Keratinocyte (primary cell): ENCODE results near the gene ITPK1. TPM values are rescaled to one million over a fixed set of nuclear protein-coding genes. Genes with fewer than 3 reads are reported as not detected.

ENCODE experiments used
- DNase-seq: peaks from one replicate; pipeline ENCODE4 v3.0.0-alpha.2; 2011; ENCODE audit warnings: low read depth, missing footprints, low spot score
- FAIRE-seq: peaks from 2 replicates; lab custom pipeline; 2011; peaks lifted over from hg19 to GRCh38; lab: Jason Lieb, UNC
- H2AFZ ChIP-seq: 2 replicates; pipeline ENCODE4 v1.6.0; 2012; ENCODE audit warnings: low read length, control low read depth, inconsistent platforms; ENCODE audit not compliant: control insufficient read depth
- H3K27ac ChIP-seq: 2 replicates; pipeline ENCODE4 v1.5.1; 2011; ENCODE audit warnings: low read length; ENCODE audit not compliant: control insufficient read depth, insufficient read depth
- H3K27me3 ChIP-seq: 3 replicates; pipeline ENCODE4 v1.6.0; 2011; ENCODE audit warnings: low read length; ENCODE audit not compliant: control insufficient read depth, insufficient read depth; ENCODE audit errors: extremely low read depth
- H3K36me3 ChIP-seq, 2 experiments: 2 replicates in 1 of 2; 3 replicates in 1 of 2; pipeline ENCODE4 v1.5.1; 2011; ENCODE audit warnings: low read length in 2 of 2, mild to moderate bottlenecking in 1 of 2; ENCODE audit not compliant: control insufficient read depth in 2 of 2, insufficient read depth in 2 of 2; ENCODE audit errors: extremely low read depth in 1 of 2
- H3K4me1 ChIP-seq: 3 replicates; pipeline ENCODE4 v1.5.1; 2011; ENCODE audit warnings: low read length; ENCODE audit not compliant: control insufficient read depth, insufficient read depth; ENCODE audit errors: extremely low read depth
- H3K4me2 ChIP-seq: 3 replicates; pipeline ENCODE4 v1.6.0; 2011; ENCODE audit warnings: low read depth, low read length; ENCODE audit not compliant: control insufficient read depth, insufficient read depth; ENCODE audit errors: extremely low read depth
- H3K4me3 ChIP-seq, 3 experiments: fragments of 200-600 bp in 1 of 3; sonication (generic) in 1 of 3; 2 replicates in 2 of 3; 3 replicates in 1 of 3; pipeline ENCODE4 v1.5.1; 2011 to 2016; ENCODE audit warnings: low read length in 3 of 3, mild to moderate bottlenecking in 3 of 3, control low read depth in 2 of 3, inconsistent platforms in 1 of 3, low read depth in 1 of 3, mixed read lengths in 1 of 3, mixed run types in 1 of 3, moderate library complexity in 1 of 3; ENCODE audit not compliant: control insufficient read depth in 2 of 3, insufficient read depth in 2 of 3; ENCODE audit errors: extremely low read depth in 1 of 3
- H3K79me2 ChIP-seq: 2 replicates; pipeline ENCODE4 v1.6.0; 2012; ENCODE audit warnings: low read length; ENCODE audit not compliant: control insufficient read depth, insufficient read depth
- H3K9ac ChIP-seq: 3 replicates; pipeline ENCODE4 v1.6.0; 2011; ENCODE audit warnings: low read length; ENCODE audit not compliant: control insufficient read depth, insufficient read depth; ENCODE audit errors: extremely low read depth
- H3K9me1 ChIP-seq: 3 replicates; pipeline ENCODE4 v1.6.0; 2011; ENCODE audit warnings: low read length; ENCODE audit not compliant: control insufficient read depth, insufficient read depth; ENCODE audit errors: extremely low read depth
- H3K9me3 ChIP-seq: 2 replicates; pipeline ENCODE4 v1.5.1; 2012; ENCODE audit warnings: low read depth, low read length; ENCODE audit not compliant: control insufficient read depth
- H4K20me1 ChIP-seq: 3 replicates; pipeline ENCODE4 v1.6.0; 2011; ENCODE audit warnings: low read length; ENCODE audit not compliant: control insufficient read depth, insufficient read depth; ENCODE audit errors: extremely low read depth
- EZH2 ChIP-seq: IDR thresholded peaks from one replicate; pipeline ENCODE4 v1.6.1; 2012; ENCODE audit warnings: inconsistent platforms, mild to moderate bottlenecking, low read length, moderate library complexity
- dilution Hi-C: fragments of 300-500 bp; cut with MboI; formaldehyde crosslinking; loops from one replicate; pipeline ENCODE4 v1.7.0; 2020; ENCODE audit warnings: low sequenced_read_pairs; ENCODE audit not compliant: extremely low pct_ligation_motif_present
- polyA plus RNA-seq, 5 experiments: library from polyadenylated mRNA; depleted of rRNA in 3 of 5; stranded (reverse) in 3 of 5; stranded (forward) in 1 of 5; unstranded in 1 of 5; fragments of >200 nt; gene quantifications; 1 replicate in 1 of 5; 2 replicates in 3 of 5; 3 replicates in 1 of 5; pipeline versions ENCODE4 v1.2.1 to v1.2.3, GENCODE V29; 2011 to 2012; ENCODE audit warnings: missing spikeins in 2 of 5, low read depth in 1 of 5, low replicate concordance in 1 of 5
- TF ChIP-seq, protein P1 (sequence below), 3 experiments: IDR thresholded peaks in 1 of 3; conservative IDR thresholded peaks in 1 of 3; optimal IDR thresholded peaks in 1 of 3; 2 replicates in 2 of 3; 3 replicates in 1 of 3; pipeline versions ENCODE3 to v1.5.1; 2011; ENCODE audit warnings: low read length in 3 of 3, mild to moderate bottlenecking in 3 of 3, moderate library complexity in 2 of 3, control low read depth in 1 of 3, inconsistent platforms in 1 of 3; ENCODE audit not compliant: insufficient read depth in 2 of 3; ENCODE audit errors: extremely low read depth in 1 of 3

ITPK1 gene
- polyA plus RNA-seq, 1 donor (not counting 4 experiments of a cell fraction or from before 2014, with no cell fraction given) = 67.8 TPM

DNA sequence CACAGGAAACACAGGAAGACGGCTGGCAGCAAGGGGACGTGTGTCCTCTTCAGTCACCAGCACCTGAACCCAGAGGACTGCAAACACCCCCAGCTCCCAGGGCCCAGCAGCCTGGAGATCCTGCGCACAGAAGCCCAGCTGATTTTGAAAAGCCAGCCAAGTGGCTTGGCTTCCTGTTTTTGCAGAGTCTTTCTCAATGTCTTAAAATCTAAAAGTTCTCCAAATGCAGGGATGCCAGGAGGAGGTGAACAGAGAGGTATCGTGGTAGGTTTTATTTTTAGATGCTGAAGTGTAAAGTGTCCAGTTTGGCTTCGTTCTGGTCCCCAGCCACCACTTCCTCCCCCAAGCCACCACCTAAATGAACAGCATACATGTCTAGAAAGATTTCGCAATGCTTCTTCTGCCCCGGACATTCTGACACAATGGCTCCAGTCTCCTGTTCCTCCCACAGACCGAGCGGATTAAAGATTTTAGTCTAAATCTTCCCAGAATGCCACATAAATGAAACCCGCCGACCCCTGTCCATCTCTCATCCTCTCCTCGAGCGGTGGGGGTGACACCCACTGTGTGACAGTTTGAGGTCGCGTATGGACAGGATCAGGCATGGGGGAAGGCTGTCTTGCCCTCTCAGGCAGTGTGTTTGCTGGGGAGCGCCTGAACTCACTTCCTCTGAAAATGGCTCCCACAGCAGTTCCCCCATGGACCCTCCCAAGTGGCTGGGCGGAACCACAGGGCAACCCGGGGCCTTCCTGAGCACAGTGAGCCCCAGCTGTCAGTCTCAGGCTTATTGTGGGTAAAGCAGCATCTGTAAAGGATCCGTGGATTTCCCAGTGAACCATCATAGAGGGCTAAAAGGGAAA, 41.6 kb downstream of the ITPK1 start:
- Histone ChIP-seq H4K20me1 (peaks cover 9% of the 10 kb centered on the region), H3K36me3 (peaks cover 6 to 13% of the 10 kb centered on the region in 2 experiments), H3K79me2 (peaks cover 27% of the 10 kb centered on the region), H3K4me1 (peaks cover 6% of the 10 kb centered on the region), H3K27me3 (no peaks in the 10 kb centered on the region), H2AFZ (no peak overlapping the region), H3K27ac (no peak overlapping the region), H3K4me2 (no peak overlapping the region), H3K9ac (no peak overlapping the region), H3K4me3 (no peak overlapping the region), H3K9me1 (no peaks in the 10 kb centered on the region), H3K9me3 (no peaks in the 10 kb centered on the region)
- TF ChIP-seq, protein P1, sequence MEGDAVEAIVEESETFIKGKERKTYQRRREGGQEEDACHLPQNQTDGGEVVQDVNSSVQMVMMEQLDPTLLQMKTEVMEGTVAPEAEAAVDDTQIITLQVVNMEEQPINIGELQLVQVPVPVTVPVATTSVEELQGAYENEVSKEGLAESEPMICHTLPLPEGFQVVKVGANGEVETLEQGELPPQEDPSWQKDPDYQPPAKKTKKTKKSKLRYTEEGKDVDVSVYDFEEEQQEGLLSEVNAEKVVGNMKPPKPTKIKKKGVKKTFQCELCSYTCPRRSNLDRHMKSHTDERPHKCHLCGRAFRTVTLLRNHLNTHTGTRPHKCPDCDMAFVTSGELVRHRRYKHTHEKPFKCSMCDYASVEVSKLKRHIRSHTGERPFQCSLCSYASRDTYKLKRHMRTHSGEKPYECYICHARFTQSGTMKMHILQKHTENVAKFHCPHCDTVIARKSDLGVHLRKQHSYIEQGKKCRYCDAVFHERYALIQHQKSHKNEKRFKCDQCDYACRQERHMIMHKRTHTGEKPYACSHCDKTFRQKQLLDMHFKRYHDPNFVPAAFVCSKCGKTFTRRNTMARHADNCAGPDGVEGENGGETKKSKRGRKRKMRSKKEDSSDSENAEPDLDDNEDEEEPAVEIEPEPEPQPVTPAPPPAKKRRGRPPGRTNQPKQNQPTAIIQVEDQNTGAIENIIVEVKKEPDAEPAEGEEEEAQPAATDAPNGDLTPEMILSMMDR (optimal IDR thresholded peaks at IDR 0.05 in 1 of 3, IDR thresholded peaks at IDR 0.05 in 1 of 3, conservative IDR thresholded peaks at IDR 0.05 in 1 of 3; ENCODE audit: extremely low read depth in 1 of 3, insufficient read depth in 2 of 3, low read length in 3 of 3) = no peak
- no peak for TF ChIP-seq EZH2
- DNase-seq (no peak), FAIRE-seq (no peak)
- dilution Hi-C loops = no loop called here

DNA sequence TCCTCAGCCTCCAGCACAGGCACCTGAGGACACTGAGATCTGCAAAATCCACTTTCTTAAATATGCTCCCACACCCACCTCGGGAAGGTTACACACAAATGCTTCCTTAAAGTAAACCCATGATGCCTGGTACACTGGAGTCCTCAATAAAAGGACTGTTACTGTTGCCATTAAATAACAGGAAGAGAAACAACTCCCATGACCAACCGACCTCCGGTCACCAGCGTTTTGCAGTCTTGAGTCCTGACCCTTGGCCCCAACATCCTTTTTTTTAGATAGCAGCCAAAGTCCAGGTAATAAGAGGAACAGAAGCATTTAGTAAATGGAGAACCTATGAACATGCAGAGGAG, 42.4 kb downstream of the ITPK1 start:
- Histone ChIP-seq H3K4me3 (no peak overlapping the region), H3K9me3 (no peaks in the 10 kb centered on the region), H3K4me1 (peaks cover 6% of the 10 kb centered on the region), H3K36me3 (peaks cover 6 to 13% of the 10 kb centered on the region in 2 experiments), H3K9ac (no peak overlapping the region), H3K27ac (no peak overlapping the region), H3K9me1 (no peaks in the 10 kb centered on the region), H4K20me1 (peaks cover 6% of the 10 kb centered on the region), H2AFZ (no peak overlapping the region), H3K4me2 (no peak overlapping the region), H3K27me3 (no peaks in the 10 kb centered on the region), H3K79me2 (peaks cover 19% of the 10 kb centered on the region)
- dilution Hi-C loops = no loop called here
- FAIRE-seq (no peak), DNase-seq (no peak)
- TF ChIP-seq EZH2 = no peak
- TF ChIP-seq, protein P1 (optimal IDR thresholded peaks at IDR 0.05 in 1 of 3, IDR thresholded peaks at IDR 0.05 in 1 of 3, conservative IDR thresholded peaks at IDR 0.05 in 1 of 3; ENCODE audit: extremely low read depth in 1 of 3, insufficient read depth in 2 of 3, low read length in 3 of 3) = no peak
